Stimulated activated CD4-positive, alpha-beta T cell treated with anti-CD3 and anti-CD28 coated beads, Interleukin-2, amount 100 ng/mL, for 24 hours (primary cell): ENCODE results near the gene CLEC18C.
"Not testable (repeated sequence)": the region's sequence is repeated elsewhere in the genome, so short reads cannot be mapped to it uniquely, and the experiment has no call there.

Experiments used
- DNase-seq, 2 donors: peaks; one replicate each; pipeline ENCODE4 v3.0.0-alpha.2; 2020

Gene CLEC18C

DNA sequence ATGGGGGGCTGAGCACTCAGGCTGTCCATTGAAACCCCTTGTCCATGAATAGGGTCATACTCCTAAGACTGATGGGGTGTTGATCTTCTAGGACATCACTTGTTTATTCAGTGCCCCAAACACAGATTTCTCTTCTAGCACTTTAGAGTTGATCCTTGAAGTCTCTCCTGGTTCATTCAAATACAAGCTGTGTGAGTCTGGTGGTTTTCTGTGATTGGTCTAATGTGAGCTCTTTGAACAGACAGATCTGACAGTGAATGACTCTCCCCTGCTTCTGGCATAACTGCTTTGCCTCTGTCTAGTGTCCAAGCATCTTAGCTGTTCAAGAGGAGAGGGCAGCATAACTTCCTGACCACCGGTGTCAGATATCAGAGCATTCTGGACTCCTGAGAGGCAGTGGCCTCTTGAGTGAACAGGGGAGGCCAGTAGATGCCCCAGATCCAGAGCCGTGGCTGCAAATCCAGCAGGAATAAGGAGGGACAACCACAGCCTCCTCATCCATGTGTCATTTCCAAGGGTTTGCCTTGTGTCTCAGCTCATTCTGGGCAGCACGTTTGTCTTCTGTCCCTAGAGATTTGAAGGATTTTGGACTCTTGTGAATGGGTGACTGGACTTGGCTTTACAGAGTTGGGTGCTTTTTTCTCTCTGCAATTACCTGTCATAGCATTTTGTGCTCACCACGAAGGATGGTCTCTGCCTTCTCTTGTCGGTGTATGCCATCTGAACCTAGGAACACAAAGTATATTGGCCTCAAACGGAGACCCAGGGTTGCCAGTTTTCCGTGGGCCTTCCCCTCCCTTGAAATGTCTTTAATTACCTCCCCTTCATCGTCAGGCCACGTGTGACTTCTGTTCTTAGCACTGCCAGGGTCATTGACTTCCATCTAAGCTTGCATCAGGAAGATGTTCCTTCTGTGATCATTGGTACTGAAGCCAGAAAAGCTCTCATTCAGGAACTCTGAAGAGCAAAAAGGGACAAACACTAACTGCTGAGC, 13.9 kb upstream of the CLEC18C start:
- DNase-seq: no peak

DNA sequence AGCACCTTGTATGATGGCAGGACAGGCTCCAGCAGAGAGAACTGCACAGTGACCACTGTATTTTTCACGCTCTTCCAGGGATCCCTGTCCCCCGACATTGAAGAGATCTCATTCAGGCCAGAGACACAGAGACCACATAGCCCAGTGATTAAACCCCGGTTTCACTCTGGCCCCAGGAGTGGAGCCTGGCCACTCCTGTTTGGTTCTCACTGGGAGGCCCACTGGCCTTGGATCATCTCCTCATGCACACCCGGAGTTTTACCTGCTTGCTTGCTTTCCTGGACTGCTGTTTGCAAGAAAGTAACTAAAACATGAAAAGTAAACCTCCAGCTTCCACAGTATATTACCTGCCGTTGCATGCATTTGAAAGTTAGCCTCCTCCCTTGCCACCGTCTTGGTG, 13.2 kb upstream of the CLEC18C start:
- DNase-seq: no peak

DNA sequence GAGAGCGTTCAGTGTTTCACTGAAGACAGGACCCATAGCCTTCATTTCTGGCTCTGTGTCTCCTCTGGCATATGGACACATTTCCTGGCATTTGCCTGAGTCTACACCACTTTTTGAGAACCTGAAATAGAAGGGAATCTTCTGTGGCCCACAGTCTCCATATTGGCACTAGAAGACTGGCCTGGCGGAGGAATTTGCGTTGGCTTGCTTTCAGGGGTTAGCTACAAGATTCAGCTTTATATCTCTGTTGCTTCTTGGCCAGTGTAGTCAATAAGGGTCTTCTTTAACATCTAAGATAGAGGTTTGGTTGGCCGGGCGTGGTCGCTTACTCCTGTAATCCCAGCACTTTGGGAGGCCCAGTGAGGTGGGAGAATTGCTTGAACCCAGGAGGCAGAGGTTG, 12.8 kb upstream of the CLEC18C start:
- no peak for DNase-seq

DNA sequence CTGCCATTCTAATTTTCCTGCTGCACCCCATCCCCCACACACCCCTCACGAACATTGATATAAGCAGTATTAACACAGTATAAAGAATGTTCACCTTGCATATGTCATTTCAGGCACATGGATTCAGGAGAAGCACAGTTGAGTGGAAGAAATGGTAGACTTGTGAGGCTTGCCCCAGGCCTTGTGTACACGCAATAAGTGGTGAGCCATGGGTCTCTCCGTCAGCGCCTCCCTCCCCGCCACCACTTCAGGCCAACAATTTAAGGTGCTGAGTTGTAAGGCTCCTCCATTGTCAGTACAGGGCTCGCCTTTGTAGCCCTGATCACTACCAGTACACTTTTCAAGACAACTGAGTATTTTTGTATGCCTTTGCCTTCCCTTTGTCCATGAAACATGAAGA, 12.2 kb upstream of the CLEC18C start:
- DNase-seq: no peak

DNA sequence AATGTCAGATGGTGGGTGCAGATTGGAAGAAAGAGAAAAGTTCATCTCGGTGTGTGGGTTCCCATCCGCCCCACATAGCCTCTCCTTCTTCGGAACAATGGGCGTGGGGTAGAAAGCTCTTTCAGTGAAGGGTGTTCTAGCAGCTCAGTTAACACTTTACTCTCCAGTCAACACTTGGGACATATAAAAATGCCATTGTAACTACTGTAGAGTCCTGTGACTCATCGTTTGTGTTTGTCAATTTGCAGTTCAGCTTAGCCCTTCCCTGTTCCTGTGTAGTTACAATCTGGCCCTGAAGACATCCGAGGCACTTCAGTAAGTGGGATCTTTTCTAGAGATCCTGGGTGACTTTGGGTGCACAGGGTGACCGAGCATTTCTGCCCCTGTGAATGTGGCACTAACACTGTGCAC, 11.5 kb upstream of the CLEC18C start:
- no peak for DNase-seq

DNA sequence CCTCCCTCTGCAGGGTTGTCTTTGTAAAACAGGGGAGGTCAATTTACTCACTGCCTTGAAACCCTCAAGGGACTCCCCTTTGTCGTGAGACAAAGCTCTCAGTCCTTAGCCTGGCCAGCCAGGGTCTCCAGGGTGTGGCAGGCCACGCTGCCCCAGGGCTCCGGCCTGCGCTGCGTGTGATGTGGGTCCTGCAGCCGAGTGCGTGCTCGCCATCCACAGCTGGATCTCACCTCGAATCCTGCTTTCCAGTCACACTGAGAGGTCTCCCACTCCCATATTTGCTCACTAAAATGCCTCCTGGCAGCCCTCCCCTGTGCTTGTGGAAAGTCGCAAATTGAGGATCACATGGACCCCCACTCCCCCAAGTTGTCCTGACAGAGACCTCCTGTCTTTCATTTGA, 10.0 kb upstream of the CLEC18C start:
- no peak for DNase-seq

DNA sequence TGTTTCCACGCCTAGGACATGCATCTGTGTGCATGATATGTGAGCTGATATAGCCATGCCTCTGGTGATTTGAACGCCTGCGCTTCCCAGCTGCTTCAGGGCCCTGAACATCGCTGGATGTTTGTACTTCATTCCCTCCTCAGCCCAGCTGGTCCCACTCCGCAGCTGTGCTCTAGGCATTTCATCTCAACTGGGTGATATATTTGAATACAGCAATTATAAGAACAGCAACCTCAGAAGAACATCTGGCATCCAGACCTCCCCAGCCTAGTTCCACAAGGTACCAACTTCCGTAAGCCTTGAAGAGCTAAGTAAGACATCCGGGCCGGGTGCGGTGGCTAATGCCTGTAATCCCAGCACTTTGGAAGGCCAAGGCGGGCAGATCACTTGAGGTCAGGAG, 6.9 kb upstream of the CLEC18C start:
- DNase-seq: not testable (repeated sequence)

DNA sequence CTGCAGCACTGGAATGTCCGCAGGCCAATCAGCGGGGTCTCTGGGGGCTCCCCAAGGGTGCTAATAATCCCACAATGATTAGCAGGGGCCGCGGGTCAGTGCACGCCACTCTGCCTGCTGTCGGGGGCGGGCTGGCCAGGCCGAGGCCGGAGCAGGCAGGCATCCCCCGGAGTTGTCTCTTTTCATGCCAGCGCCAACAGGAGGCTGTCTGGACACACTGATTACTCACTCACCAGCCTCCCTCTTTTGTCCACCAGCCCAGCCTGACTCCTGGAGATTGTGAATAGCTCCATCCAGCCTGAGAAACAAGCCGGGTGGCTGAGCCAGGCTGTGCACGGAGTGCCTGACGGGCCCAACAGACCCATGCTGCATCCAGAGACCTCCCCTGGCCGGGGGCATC, 329 bp downstream of the CLEC18C start:
- DNase-seq: not testable (repeated sequence)

DNA sequence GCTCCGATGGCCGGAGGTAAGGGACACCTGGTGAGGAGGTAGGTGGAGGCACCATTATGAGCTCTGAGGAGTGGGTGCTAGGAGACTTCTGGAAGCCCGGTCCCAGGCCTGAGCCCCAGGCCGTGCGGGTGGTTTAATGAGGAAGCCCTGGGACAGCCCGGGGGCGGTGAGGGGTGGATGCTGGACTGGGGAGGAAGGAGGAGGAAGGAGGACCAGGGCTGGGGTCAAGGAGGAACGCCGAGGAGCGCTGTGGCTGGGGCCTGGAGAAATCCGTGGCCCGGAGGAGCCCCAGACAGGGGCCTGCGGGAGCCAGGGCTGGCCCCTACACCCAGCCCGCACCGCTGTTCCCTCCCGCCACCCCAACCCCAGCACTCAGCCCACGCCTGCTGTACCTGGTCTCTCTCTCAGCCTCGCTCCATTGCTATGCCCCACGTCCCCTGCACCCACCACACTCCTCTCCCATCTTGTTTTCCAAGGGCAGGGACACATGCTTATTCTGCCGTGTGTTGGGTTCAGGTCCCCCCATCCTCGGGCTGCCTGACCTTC, 873 bp downstream of the CLEC18C start:
- DNase-seq: not testable (repeated sequence)

DNA sequence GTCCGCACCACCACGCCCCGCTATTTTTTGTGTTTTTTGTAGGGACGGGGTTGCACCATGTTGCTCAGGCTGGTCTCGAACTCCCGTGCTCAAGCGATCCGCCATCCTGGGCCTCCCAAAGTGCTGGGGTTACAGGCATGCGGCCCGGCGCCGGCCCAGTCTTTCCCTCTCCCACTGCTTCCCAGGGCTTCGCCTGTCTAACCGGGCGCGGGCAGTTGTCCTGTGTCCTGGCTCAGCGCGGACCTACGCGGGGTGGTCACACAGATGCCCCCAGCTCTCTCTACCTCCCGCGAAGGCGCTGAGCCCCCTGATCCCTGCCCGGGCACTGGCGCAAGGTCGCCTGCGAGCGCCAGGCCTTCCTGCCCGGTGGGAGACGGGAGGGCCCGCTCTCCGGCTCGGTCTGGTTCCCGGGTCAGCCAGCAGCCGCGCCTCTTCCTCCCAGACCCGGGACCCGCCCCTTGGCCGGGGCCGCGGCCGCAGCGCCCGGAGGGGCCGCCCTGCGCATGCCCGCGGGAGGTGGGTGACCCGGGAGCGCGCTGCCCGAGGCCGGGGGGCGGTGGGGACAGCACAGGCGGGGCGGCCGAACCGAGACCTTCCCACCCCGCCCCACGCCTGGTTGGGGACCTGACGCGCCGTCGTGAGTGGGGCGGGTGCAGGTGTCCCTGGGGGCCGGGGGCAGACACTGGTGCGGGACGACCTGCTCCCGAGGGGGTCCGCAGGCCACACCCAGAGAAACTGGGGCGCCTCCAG, 14.4 kb downstream of the CLEC18C start:
- not testable (repeated sequence) for DNase-seq

DNA sequence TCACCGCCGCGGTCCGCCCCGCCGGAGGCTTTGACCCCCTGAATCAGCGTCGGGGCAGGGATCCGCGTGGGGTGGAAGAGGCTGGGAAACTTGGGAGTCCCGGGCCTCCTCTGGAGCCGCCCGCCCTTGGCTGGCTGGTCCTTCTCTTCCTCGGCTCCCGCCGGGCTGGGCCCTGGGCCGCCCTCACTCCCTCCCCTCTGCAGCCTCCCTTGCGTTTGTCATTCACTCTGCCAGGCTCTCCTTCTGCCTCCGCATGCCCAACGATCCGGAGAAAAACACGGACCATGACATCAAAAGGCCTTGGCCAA, 15.0 kb downstream of the CLEC18C start:
- not testable (repeated sequence) for DNase-seq

DNA sequence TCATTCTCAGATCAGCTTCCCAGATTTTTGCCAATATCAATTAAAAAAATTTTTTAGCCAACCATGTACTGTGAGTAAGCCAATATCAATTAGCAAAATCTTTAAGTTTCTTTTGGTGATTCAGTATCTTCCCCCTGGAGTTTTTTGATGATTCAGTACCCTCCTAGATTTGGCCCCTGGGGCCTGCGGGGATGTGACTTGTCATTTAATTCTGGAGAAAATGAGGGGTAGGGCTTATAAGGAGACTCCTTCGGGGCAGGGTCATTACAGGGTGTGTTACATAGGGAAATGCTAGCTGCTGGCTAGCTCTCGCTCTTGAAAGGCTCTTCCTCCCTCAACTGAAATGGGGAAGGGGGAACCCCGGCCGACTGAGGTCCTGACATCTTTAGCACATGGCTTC, 17.0 kb downstream of the CLEC18C start:
- not testable (repeated sequence) for DNase-seq

DNA sequence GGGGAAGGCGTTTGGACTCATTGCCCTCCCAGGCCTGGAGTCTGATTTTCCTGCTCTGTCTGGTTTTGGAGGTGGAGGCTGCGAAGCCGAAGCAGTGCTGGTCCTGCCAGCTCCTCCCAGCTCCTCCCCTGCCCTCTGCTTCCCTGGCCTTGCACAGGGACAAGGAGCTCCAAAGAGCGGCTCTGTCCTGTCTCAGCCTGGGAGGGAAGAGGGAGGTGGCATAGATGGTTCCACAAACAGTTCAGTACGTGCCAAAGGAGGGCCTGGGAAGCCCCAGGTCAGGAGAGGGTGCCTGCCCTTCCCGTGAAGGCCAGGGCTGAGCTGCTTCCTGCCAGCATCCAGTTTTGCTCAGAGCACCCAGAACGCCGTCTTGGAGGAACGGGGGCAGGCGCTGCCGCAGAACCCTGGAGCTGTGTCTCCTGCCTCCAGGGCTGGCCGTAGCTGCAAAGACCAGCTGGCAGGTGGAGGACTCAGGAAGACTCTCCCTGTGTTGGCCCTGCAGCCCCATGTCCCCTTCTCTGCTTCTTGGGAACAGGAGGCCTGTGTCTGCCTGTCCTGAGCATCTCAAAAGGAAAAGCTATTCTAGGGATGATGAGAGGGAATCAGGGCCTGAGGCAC, 23.2 kb downstream of the CLEC18C start:
- DNase-seq: not testable (repeated sequence)

DNA sequence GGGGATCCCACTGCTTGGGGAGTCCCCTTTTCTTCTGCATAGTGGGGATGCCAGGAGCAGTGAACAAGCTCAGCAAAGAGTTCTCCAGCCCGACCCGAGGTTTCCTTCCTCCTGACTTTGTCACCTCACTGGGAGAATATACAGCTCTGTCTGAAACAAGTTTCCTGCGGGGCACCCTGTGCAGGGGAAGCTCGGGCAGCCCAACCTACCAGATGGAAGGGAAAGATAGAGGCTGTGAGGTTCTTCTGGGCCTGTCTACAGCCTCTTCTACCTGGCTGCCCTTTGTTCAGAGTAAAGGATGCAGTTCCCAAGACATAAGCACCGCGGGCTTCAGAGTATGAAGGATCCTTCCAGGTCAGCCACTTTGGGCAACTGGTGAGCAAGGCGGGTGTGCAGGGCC, 24.0 kb downstream of the CLEC18C start:
- DNase-seq: not testable (repeated sequence)

DNA sequence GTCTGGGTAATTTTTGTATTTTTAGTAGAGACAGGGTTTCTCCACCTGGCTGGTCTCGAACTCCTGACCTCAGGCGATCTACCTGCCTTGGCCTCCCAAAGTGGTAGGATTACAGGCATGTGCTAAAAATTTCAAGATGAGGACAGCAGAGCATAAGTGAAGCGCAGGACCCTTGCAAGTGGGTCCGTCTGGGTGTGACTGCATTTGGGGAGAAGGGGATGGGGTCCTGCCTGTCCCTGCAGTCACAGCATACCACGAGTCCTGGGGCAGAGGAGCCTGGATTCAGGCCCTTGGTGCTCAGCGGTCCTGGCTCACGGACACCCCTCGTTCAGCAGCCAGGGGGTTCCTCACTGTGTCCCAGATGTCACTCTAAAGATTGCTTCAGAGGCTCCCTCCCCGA, 24.6 kb downstream of the CLEC18C start:
- not testable (repeated sequence) for DNase-seq

DNA sequence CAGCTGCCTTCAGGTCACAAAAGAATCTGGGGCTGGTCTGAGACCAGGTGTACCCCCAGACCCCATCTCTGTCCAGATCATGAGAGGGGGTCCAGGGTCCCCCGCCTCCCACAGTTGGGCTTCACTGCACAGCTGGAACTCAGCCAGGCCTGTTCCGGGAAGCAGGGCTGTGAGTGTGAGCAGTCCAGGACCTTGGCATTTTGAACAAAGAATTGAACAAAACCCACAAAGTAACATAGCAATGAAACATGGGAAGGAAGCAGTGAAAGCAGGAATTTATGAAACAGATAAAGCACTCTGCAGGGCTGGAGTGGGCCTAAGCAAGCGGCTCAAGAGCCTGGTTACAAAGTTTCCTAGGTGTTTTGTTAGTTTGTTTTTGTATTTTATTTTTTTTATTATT, 25.1 kb downstream of the CLEC18C start:
- DNase-seq: not testable (repeated sequence)

DNA sequence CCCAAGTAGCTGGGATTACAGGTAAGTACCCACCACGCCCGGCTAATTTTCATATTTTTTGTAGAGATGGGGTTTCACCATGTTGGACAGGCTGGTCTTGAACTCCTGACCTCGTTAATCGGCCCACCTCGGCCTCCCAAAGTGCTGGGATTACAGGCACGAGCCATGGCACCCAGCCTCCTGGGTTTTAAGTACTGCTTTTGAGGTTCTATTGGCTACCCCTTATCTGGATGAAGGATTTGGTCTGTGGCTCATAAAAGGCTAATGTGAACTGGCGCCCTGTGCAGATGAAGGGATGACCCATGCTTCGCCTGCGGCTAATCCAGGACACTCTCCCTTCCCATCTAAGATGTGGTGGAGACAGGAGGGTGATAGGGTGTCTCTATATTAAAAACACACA, 25.6 kb downstream of the CLEC18C start:
- not testable (repeated sequence) for DNase-seq

DNA sequence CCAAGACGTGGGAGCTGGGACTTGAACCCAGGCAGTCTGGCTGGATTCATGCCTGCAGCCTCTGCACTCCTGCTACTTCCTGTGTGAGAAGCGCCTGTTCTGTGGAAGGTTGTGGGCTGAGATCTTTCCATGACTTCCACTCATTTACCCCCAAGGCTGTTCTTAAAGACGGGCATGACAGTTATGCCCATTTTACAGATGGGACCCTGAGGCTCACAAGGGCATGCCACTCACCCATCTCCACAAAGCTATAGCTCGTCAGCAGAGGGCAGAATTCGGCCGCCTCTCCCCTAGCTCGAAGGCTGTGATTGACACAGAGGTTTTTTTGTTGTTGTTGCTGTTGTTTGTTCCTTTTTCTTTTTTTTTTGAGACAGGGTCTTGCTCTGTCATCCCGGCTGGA, 26.5 kb downstream of the CLEC18C start:
- DNase-seq: not testable (repeated sequence)

DNA sequence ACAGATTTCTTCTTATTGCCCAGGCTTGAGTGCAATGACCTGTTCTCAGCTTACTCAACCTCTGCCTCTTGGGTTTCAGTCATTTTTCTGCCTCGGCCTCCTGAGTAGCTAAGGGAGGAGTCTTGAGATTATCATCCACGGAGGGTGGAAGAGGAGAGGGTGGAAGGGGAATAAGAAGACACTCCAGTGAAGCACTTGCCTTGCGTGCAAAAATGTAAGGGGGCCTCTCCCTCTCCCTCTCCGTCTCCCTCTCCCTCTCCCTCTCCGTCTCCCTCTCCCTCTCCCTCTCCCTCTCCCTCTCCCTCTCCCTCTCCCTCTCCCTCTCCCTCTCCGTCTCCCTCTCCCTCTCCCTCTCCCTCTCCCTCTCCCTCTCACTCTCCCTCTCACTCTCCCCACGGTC, 29.9 kb downstream of the CLEC18C start:
- not testable (repeated sequence) for DNase-seq

DNA sequence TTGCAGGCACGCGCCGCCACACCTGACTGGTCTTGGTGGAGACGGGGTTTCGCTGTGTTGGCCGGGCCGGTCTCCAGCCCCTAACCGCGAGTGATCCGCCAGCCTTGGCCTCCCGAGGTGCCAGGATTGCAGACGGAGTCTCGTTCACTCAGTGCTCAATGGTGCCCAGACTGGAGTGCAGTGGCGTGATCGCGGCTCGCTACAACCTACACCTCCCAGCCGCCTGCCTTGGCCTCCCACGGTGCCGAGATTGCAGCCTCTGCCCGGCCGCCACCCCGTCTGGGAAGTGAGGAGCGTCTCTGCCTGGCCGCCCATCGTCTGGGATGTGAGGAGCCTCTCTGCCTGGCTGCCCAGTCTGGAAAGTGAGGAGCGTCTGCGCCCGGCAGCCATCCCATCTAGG, 30.4 kb downstream of the CLEC18C start:
- DNase-seq: not testable (repeated sequence)

DNA sequence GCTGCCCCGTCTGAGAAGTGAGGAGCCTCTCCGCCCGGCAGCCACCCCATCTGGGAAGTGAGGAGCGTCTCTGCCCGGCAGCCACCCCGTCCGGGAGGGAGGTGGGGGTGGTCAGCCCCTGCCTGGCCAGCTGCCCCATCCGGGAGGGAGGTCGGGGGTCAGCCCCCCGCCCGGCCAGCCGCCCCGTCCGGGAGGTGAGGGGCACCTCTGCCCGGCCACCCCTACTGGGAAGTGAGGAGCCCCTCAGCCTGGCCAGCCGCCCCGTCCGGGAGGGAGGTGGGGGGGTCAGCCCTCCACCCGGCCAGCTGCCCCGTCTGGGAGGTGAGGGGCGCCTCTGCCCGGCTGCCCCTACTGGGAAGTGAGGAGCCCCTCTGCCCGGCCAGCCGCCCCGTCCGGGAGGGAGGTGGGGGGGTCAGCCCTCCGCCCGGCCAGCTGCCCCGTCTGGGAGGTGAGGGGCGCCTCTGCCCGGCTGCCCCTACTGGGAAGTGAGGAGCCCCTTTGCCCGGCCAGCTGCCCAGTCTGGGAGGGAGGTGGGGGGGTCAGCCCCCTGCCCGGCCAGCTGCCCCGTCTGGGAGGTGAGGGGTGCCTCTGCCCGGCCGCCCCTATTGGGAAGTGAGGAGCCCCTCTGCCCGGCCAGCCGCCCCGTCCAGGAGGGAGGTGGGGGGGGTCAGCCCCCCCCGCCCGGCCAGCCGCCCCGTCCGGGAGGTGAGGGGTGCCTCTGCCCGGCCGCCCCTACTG, 31.2 kb downstream of the CLEC18C start:
- not testable (repeated sequence) for DNase-seq

DNA sequence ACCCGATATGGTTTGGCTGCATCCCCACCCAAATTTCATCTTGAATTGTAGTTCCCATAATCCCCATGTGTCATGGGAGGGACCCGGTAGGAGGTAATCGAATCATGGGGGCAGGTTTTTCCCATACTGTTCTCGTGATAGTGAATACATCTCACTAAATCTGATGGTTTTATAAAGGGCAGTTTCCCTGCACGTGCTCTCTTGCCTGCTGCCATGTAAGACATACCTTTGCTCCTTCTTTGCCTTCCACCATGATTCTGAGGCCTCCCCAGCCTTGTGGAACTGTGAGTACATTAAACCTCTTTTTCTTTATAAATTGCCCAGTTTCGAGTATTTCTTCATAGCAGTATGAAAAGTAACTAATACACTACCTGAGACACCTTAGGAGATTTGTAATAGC, 32.8 kb downstream of the CLEC18C start:
- DNase-seq: not testable (repeated sequence)

DNA sequence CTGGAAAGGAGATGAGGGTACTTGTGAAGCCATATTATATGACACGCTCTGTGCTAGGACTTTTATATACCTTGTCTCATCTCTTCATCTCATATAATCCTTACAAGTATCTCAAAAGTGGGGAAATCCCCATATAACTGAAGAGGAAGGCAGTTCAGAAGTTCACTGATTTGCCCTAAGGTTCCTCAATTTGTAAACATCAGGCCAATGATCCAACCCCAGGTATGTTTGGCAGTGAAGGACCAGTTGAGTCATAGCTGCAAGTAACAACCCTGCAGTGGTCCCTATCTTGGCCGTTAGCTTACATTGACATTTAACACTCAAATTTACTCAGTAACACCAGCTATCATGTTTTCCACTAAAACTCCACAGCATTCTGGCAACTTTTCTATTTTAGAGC, 45.0 kb downstream of the CLEC18C start:
- not testable (repeated sequence) for DNase-seq
